Nephron progenitor cell (in vitro differentiated cells): ENCODE results near the gene ATG9A.

ENCODE experiments used
- DNase-seq: peaks from one replicate; pipeline ENCODE4 v3.0.0; 2021
- H3K27ac Mint-ChIP-seq: 2 replicates; pipeline ENCODE4 v1.8.0; 2021; ENCODE audit warnings: mild to moderate bottlenecking, moderate library complexity, mixed read lengths
- H3K27me3 Mint-ChIP-seq: 2 replicates; pipeline ENCODE4 v1.8.0; 2021; ENCODE audit warnings: mild to moderate bottlenecking, low read depth, mixed read lengths; ENCODE audit not compliant: poor library complexity
- H3K36me3 Mint-ChIP-seq: 2 replicates; pipeline ENCODE4 v1.8.0; 2021; ENCODE audit warnings: low read depth, mixed read lengths
- H3K4me1 Mint-ChIP-seq: 2 replicates; pipeline ENCODE4 v1.8.0; 2021; ENCODE audit warnings: mixed read lengths
- H3K4me3 Mint-ChIP-seq: 2 replicates; pipeline ENCODE4 v1.8.0; 2021; ENCODE audit warnings: mild to moderate bottlenecking, moderate library complexity, mixed read lengths
- H3K9me3 Mint-ChIP-seq: 2 replicates; pipeline ENCODE4 v1.8.0; 2021; ENCODE audit warnings: mild to moderate bottlenecking, moderate library complexity, mixed read lengths
- CTCF ChIP-seq: fragments of 200-600 bp; sonication (generic); IDR thresholded peaks from 2 replicates; pipeline ENCODE4 v1.5.0; 2021; ENCODE audit warnings: antibody characterized with exemption

Gene ATG9A

GRCh38 chr2:219229305-219230058, at the start of gene ATG9A, which contains the start of gene ANKZF1:
Gene ATG9A (minus strand): TSS chr2:219229636. CDS start chr2:219228024, 1,612 bp downstream.
Gene ANKZF1 (plus strand): TSS chr2:219229806. CDS start chr2:219230258, 452 bp downstream.
- peak within 1 kb of the TSS; percentile 99 for H3K27ac Mint-ChIP-seq

GRCh38 chr2:219278655-219279150, 49.3 kb upstream of the ATG9A start:
- TF ChIP-seq CTCF, result no peak
- no peaks in the 10 kb centered on the region for H3K9me3 Mint-ChIP-seq
- H3K27ac Mint-ChIP-seq, result peak overlapping the region; percentile 86
- no peak for DNase-seq
- peak overlapping the region; percentile 91 for H3K4me3 Mint-ChIP-seq
- peaks cover 10% of the 10 kb centered on the region for H3K36me3 Mint-ChIP-seq
- H3K27me3 Mint-ChIP-seq, result peaks cover 5% of the 10 kb centered on the region
- H3K4me1 Mint-ChIP-seq, result peaks cover 62% of the 10 kb centered on the region

More at GRCh38 chr2:219229305-219230058, at the start of gene ATG9A, which contains the start of gene ANKZF1:
- peaks cover 7% of the 10 kb centered on the region for H3K27me3 Mint-ChIP-seq
- H3K4me1 Mint-ChIP-seq, result peaks cover 41% of the 10 kb centered on the region
- H3K9me3 Mint-ChIP-seq, result no peaks in the 10 kb centered on the region
- peak; percentile 97 for DNase-seq
- TF ChIP-seq CTCF, result no peak
- peak within 1 kb of the TSS; percentile 96 for H3K4me3 Mint-ChIP-seq
- H3K36me3 Mint-ChIP-seq, result peaks cover 50% of the 10 kb centered on the region

GRCh38 chr2:219277703-219278654, 48.5 kb upstream of the ATG9A start:
- TF ChIP-seq CTCF, result peak; percentile 97
- peak; percentile 83 for DNase-seq
- Mint-ChIP-seq H3K27ac (peak overlapping the region; percentile 86), H3K4me1 (peaks cover 60% of the 10 kb centered on the region), H3K27me3 (peaks cover 5% of the 10 kb centered on the region), H3K9me3 (no peaks in the 10 kb centered on the region), H3K36me3 (peaks cover 6% of the 10 kb centered on the region), H3K4me3 (peak overlapping the region; percentile 91)

GRCh38 chr2:219274361-219274921, 45.0 kb upstream of the ATG9A start:
- TF ChIP-seq CTCF, result no peak

GRCh38 chr2:219273937-219274336, 44.5 kb upstream of the ATG9A start:
- no peak overlapping the region for H3K4me3 Mint-ChIP-seq
- H3K27ac Mint-ChIP-seq, result no peak overlapping the region
- peaks cover 27% of the 10 kb centered on the region for H3K4me1 Mint-ChIP-seq
- TF ChIP-seq CTCF, result no peak
- H3K9me3 Mint-ChIP-seq, result no peaks in the 10 kb centered on the region
- DNase-seq, result no peak
- H3K27me3 Mint-ChIP-seq, result peaks cover 29% of the 10 kb centered on the region
- no peaks in the 10 kb centered on the region for H3K36me3 Mint-ChIP-seq

More at GRCh38 chr2:219274361-219274921, 45.0 kb upstream of the ATG9A start:
- Mint-ChIP-seq H3K27me3 (peaks cover 24% of the 10 kb centered on the region), H3K4me1 (peaks cover 29% of the 10 kb centered on the region), H3K27ac (no peak overlapping the region), H3K36me3 (no peaks in the 10 kb centered on the region), H3K4me3 (no peak overlapping the region), H3K9me3 (no peaks in the 10 kb centered on the region)
- no peak for DNase-seq
